ENCODE data around the gene CERK. TPM values are rescaled to one million over a fixed set of nuclear protein-coding genes. Genes with fewer than 3 reads are reported as not detected.

The CERK gene
- total and polyA plus RNA-seq, 4 experiments from 2014 or later = 91.2 to 164 (median 136) TPM

GRCh38 chr22:46774253-46774979 is 36.4 kb upstream of the CERK start:
- CTCF ChIA-PET (ENCODE audit: partially characterized antibody) = interaction anchor here (0.7 to 3.9 kb wide), 5 partner anchors 9 to 28 kb away, joined by 3 to 25 read pairs (median 12); partner anchors contain the start of gene TBC1D22A
- H3K4me1 Mint-ChIP-seq = peaks cover 57 to 83% (median 74%) of the 10 kb centered on the region in 4 donors
- H3K27me3 Mint-ChIP-seq = no peaks in the 10 kb centered on the region
- H3K36me3 Mint-ChIP-seq = peaks cover 11 to 18% of the 10 kb centered on the region in 2 donors
- peak in 3 of 5 donors; percentile 34 to 50 (median 34) for DNase-seq
- intact Hi-C loops (cut with micrococcal nuclease) = loop anchor here (2.0 kb wide), 1 partner anchor 16 kb away; no protein-coding TSS in a partner anchor
- H3K4me3 ChIP-seq (ENCODE audit: low read length in 2 of 2) = peak overlapping the region in 1 of 2 donors; percentile 32
- H3K9me3 Mint-ChIP-seq = no peaks in the 10 kb centered on the region
- no peaks in the 10 kb centered on the region for H3K9me3 ChIP-seq (ENCODE audit: control insufficient read depth in 1 of 2, low read length in 2 of 2)
- H3K36me3 ChIP-seq (ENCODE audit: insufficient read depth, low read length) = no peaks in the 10 kb centered on the region
- no peaks in the 10 kb centered on the region for H3K27me3 ChIP-seq (ENCODE audit: insufficient read depth, low read length)
- peak overlapping the region; percentile 62 to 87 (median 76) for H3K4me3 Mint-ChIP-seq
- POLR2A ChIA-PET (ENCODE audit: partially characterized antibody) = interaction anchor here (1.5 to 4.3 kb wide), 9 partner anchors 10 to 38 kb away, joined by 4 to 51 read pairs (median 10); partner anchors contain the start of genes CERK and TBC1D22A
- H3K27ac ChIP-seq (ENCODE audit: low read depth, low read length) = peak overlapping the region; percentile 73
- peaks cover 80% of the 10 kb centered on the region for H3K4me1 ChIP-seq (ENCODE audit: insufficient read depth, low read length)
- peak overlapping the region; percentile 91 to 98 (median 93) for H3K27ac Mint-ChIP-seq

GRCh38 chr22:46773076-46773475 is 35.0 kb upstream of the CERK start:
- Histone ChIP-seq H3K4me3 (ENCODE audit: low read length in 2 of 2) (no peak overlapping the region), H3K4me1 (ENCODE audit: insufficient read depth, low read length) (peaks cover 77% of the 10 kb centered on the region), H3K27me3 (ENCODE audit: insufficient read depth, low read length) (no peaks in the 10 kb centered on the region), H3K27ac (ENCODE audit: low read depth, low read length) (peak overlapping the region; percentile 73), H3K36me3 (ENCODE audit: insufficient read depth, low read length) (no peaks in the 10 kb centered on the region), H3K9me3 (ENCODE audit: control insufficient read depth in 1 of 2, low read length in 2 of 2) (no peaks in the 10 kb centered on the region)
- POLR2A ChIA-PET (ENCODE audit: partially characterized antibody) = interaction anchor here (1.6 to 4.3 kb wide), 6 partner anchors 10 to 35 kb away, joined by 4 to 51 read pairs (median 8); partner anchors contain the start of genes CERK and TBC1D22A
- intact Hi-C loops (cut with micrococcal nuclease) = no loop called here
- CTCF ChIA-PET (ENCODE audit: partially characterized antibody) = interaction anchor here (2.2 to 3.9 kb wide), 3 partner anchors 11 to 29 kb away, joined by 12 to 25 read pairs (median 19); partner anchors contain the start of gene TBC1D22A
- H3K27me3 Mint-ChIP-seq = no peaks in the 10 kb centered on the region
- no peak for DNase-seq
- H3K4me3 Mint-ChIP-seq = peak overlapping the region in 4 of 8 donors; percentile 15 to 46 (median 30)
- peak overlapping the region; percentile 65 to 96 (median 91) for H3K27ac Mint-ChIP-seq
- H3K36me3 Mint-ChIP-seq = peaks cover 11 to 18% of the 10 kb centered on the region in 2 donors
- peaks cover 59 to 83% (median 78%) of the 10 kb centered on the region in 4 donors for H3K4me1 Mint-ChIP-seq
- H3K9me3 Mint-ChIP-seq = no peaks in the 10 kb centered on the region

GRCh38 chr22:46770726-46771125 is 32.7 kb upstream of the CERK start:
- ChIA-PET CTCF (ENCODE audit: partially characterized antibody) (interaction anchor here (0.9 to 1.5 kb wide), 3 partner anchors 28 to 33 kb away, joined by 3 to 6 read pairs (median 4); no protein-coding TSS in a partner anchor), POLR2A (ENCODE audit: partially characterized antibody) (interaction anchor here (0.9 to 1.0 kb wide), 2 partner anchors 8 to 10 kb away, joined by 3 to 5 read pairs; partner anchors contain the start of gene TBC1D22A)
- Histone ChIP-seq H3K4me1 (ENCODE audit: insufficient read depth, low read length) (peaks cover 68% of the 10 kb centered on the region), H3K9me3 (ENCODE audit: control insufficient read depth in 1 of 2, low read length in 2 of 2) (no peaks in the 10 kb centered on the region), H3K4me3 (ENCODE audit: low read length in 2 of 2) (no peak overlapping the region), H3K36me3 (ENCODE audit: insufficient read depth, low read length) (no peaks in the 10 kb centered on the region), H3K27me3 (ENCODE audit: insufficient read depth, low read length) (no peaks in the 10 kb centered on the region), H3K27ac (ENCODE audit: low read depth, low read length) (peak overlapping the region; percentile 37)
- Mint-ChIP-seq H3K4me3 (peak overlapping the region in 7 of 8 donors; percentile 43 to 88 (median 69)), H3K36me3 (peaks cover 9 to 28% of the 10 kb centered on the region in 2 donors), H3K9me3 (no peaks in the 10 kb centered on the region), H3K27me3 (no peaks in the 10 kb centered on the region), H3K4me1 (peaks cover 49 to 81% (median 70%) of the 10 kb centered on the region in 4 donors), H3K27ac (peak overlapping the region; percentile 79 to 99 (median 95))
- peak in 1 of 5 donors; percentile 57 for DNase-seq
- intact Hi-C loops (cut with micrococcal nuclease) = no loop called here

- ChIA-PET POLR2A (ENCODE audit: partially characterized antibody) (interaction anchor here (0.9 to 1.0 kb wide), 4 partner anchors 8 to 21 kb away, joined by 3 to 5 read pairs (median 3); partner anchors contain the start of gene TBC1D22A), CTCF (ENCODE audit: partially characterized antibody) (interaction anchor here (0.9 to 1.5 kb wide), 4 partner anchors 10 to 33 kb away, joined by 3 to 6 read pairs (median 4); no protein-coding TSS in a partner anchor)
- Mint-ChIP-seq H3K36me3 (peaks cover 9 to 28% of the 10 kb centered on the region in 2 donors), H3K4me3 (peak overlapping the region in 4 of 8 donors; percentile 69 to 88 (median 73)), H3K27ac (peak overlapping the region; percentile 79 to 99 (median 95)), H3K4me1 (peaks cover 45 to 81% (median 65%) of the 10 kb centered on the region in 4 donors), H3K9me3 (no peaks in the 10 kb centered on the region), H3K27me3 (no peaks in the 10 kb centered on the region)
- Histone ChIP-seq H3K9me3 (ENCODE audit: control insufficient read depth in 1 of 2, low read length in 2 of 2) (no peaks in the 10 kb centered on the region), H3K36me3 (ENCODE audit: insufficient read depth, low read length) (no peaks in the 10 kb centered on the region), H3K27ac (ENCODE audit: low read depth, low read length) (peak overlapping the region; percentile 37), H3K27me3 (ENCODE audit: insufficient read depth, low read length) (no peaks in the 10 kb centered on the region), H3K4me1 (ENCODE audit: insufficient read depth, low read length) (peaks cover 66% of the 10 kb centered on the region), H3K4me3 (ENCODE audit: low read length in 2 of 2) (no peak overlapping the region)
- intact Hi-C loops (cut with micrococcal nuclease) = no loop called here
- DNase-seq = no peak
Measured at GRCh38 chr22:46770151-46770641, 32.1 kb upstream of the CERK start.

GRCh38 chr22:46769706-46770105 is 31.7 kb upstream of the CERK start:
- Mint-ChIP-seq H3K27ac (peak overlapping the region; percentile 18 to 92 (median 77)), H3K9me3 (no peaks in the 10 kb centered on the region), H3K27me3 (no peaks in the 10 kb centered on the region), H3K4me3 (peak overlapping the region in 3 of 8 donors; percentile 4 to 48 (median 32)), H3K4me1 (peaks cover 43 to 81% (median 65%) of the 10 kb centered on the region in 4 donors), H3K36me3 (peaks cover 9 to 27% of the 10 kb centered on the region in 2 donors)
- POLR2A ChIA-PET (ENCODE audit: partially characterized antibody) = interaction anchor here (0.9 kb wide), 3 partner anchors 11 to 22 kb away, joined by 3 read pairs; no protein-coding TSS in a partner anchor
- intact Hi-C loops (cut with micrococcal nuclease) = no loop called here
- Histone ChIP-seq H3K27ac (ENCODE audit: low read depth, low read length) (no peak overlapping the region), H3K9me3 (ENCODE audit: control insufficient read depth in 1 of 2, low read length in 2 of 2) (no peaks in the 10 kb centered on the region), H3K36me3 (ENCODE audit: insufficient read depth, low read length) (no peaks in the 10 kb centered on the region), H3K4me3 (ENCODE audit: low read length in 2 of 2) (no peak overlapping the region), H3K4me1 (ENCODE audit: insufficient read depth, low read length) (peaks cover 66% of the 10 kb centered on the region), H3K27me3 (ENCODE audit: insufficient read depth, low read length) (no peaks in the 10 kb centered on the region)
- CTCF ChIA-PET (ENCODE audit: partially characterized antibody) = interaction anchor here (0.9 to 2.0 kb wide), 8 partner anchors 11 to 34 kb away, joined by 3 to 7 read pairs (median 4); no protein-coding TSS in a partner anchor
- no peak for DNase-seq

GRCh38 chr22:46769191-46769675 is 31.2 kb upstream of the CERK start:
- H3K27me3 Mint-ChIP-seq = no peaks in the 10 kb centered on the region
- POLR2A ChIA-PET (ENCODE audit: partially characterized antibody) = interaction anchor here (0.9 to 1.1 kb wide), 3 partner anchors 11 to 34 kb away, joined by 3 to 4 read pairs (median 3); no protein-coding TSS in a partner anchor
- Histone ChIP-seq H3K27me3 (ENCODE audit: insufficient read depth, low read length) (no peaks in the 10 kb centered on the region), H3K4me1 (ENCODE audit: insufficient read depth, low read length) (peaks cover 66% of the 10 kb centered on the region), H3K4me3 (ENCODE audit: low read length in 2 of 2) (no peak overlapping the region), H3K9me3 (ENCODE audit: control insufficient read depth in 1 of 2, low read length in 2 of 2) (no peaks in the 10 kb centered on the region), H3K27ac (ENCODE audit: low read depth, low read length) (no peak overlapping the region), H3K36me3 (ENCODE audit: insufficient read depth, low read length) (no peaks in the 10 kb centered on the region)
- CTCF ChIA-PET (ENCODE audit: partially characterized antibody) = interaction anchor here (1.0 to 2.0 kb wide), 5 partner anchors 10 to 34 kb away, joined by 3 to 7 read pairs (median 5); no protein-coding TSS in a partner anchor
- H3K4me1 Mint-ChIP-seq = peaks cover 43 to 81% (median 65%) of the 10 kb centered on the region in 4 donors
- peak overlapping the region in 6 of 7 donors; percentile 33 to 89 (median 82) for H3K27ac Mint-ChIP-seq
- DNase-seq = no peak
- H3K36me3 Mint-ChIP-seq = peaks cover 9 to 30% of the 10 kb centered on the region in 2 donors
- no peaks in the 10 kb centered on the region for H3K9me3 Mint-ChIP-seq
- intact Hi-C loops (cut with micrococcal nuclease) = no loop called here
- H3K4me3 Mint-ChIP-seq = peak overlapping the region in 3 of 8 donors; percentile 4 to 48 (median 32)

Measured in CD4-positive, alpha-beta memory T cell (primary cell).